Measurements from ENCODE around the gene LYSMD2.

GRCh38 chr15:51783967-51784366 lies 46.5 kb upstream of the LYSMD2 start:
- TF ChIP-seq GATA2 (IDR thresholded peaks at IDR 0.05; ENCODE audit: low read depth, low read length), result no peak
- no peak for TF ChIP-seq GATA3 (IDR thresholded peaks at IDR 0.05; ENCODE audit: low read depth, low read length)

Data from SH-SY5Y (cell line).